AG04450 (cell line): ENCODE data around the gene FBXL7. TPM values are rescaled to one million over a fixed set of nuclear protein-coding genes. Genes with fewer than 3 reads are reported as not detected.
A peak's percentile ranks its signal among the peaks of the same experiment; 100 is the strongest.

Experiments used
- CTCF ChIA-PET: fragments of 300-600, 350-600 bp; formaldehyde crosslinking; extraction: SDS; loops from one replicate; lab custom pipeline; 2022; ENCODE audit warnings: antibody characterized with exemption, inconsistent platforms; lab: Charles Lee
- POLR2A ChIA-PET: fragments of 350-600 bp; formaldehyde crosslinking; extraction: SDS; loops from one replicate; lab custom pipeline; 2021; ENCODE audit warnings: antibody characterized with exemption, inconsistent platforms; lab: Yijun Ruan, JAX
- DNase-seq: peaks from one replicate; pipeline ENCODE4 v3.0.0-alpha.2; 2011; ENCODE audit warnings: low read depth, low spot score
- H3K27ac ChIP-seq: one replicate; pipeline ENCODE4 v1.5.1; 2012; ENCODE audit warnings: low read depth, low read length, control low read depth
- H3K27me3 ChIP-seq: one replicate; pipeline ENCODE4 v1.6.0; 2012; ENCODE audit warnings: low read length; ENCODE audit not compliant: control insufficient read depth, insufficient read depth
- H3K4me3 ChIP-seq: 2 replicates; pipeline ENCODE4 v1.5.1; 2011; ENCODE audit warnings: mild to moderate bottlenecking, low read depth, low read length, control low read depth
- H3K9me3 ChIP-seq: 2 replicates; pipeline ENCODE4 v1.5.1; 2012; ENCODE audit warnings: low read length; ENCODE audit not compliant: control insufficient read depth, insufficient read depth
- polyA plus RNA-seq: library from polyadenylated mRNA; depleted of rRNA; stranded (reverse); fragments of >200 nt; gene quantifications from 2 replicates; pipeline ENCODE4 v1.2.3, GENCODE V29; 2011
- TF ChIP-seq, protein P1 (sequence below): IDR thresholded peaks from 2 replicates; pipeline ENCODE4 v1.5.1; 2011; ENCODE audit warnings: low read depth, low read length, control low read depth, inconsistent platforms

The FBXL7 gene
- polyA plus RNA-seq, 1 experiment = 10.4 TPM

DNA sequence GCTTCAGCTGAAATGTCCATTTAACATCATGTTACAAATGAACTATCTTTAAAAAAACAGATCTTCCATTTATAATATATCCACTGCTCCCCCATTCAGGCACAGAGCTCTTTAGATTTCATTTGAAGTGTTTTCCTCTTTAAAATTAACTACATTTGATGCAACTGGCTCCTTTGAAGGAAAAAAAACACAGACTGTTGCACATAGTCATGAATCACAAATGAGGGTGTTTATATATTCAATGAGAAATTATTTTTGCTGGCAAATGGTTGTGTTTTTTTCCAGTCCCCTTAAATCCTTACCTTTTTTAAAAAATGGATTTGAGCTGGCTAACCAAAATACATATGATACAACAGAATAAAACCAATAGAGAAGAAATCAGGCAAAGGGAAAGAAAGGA is 240.4 kb downstream of the FBXL7 start:
- no peak for DNase-seq
- no peaks in the 10 kb centered on the region for H3K27me3 ChIP-seq
- CTCF ChIA-PET = no interaction called here
- no peak overlapping the region for H3K4me3 ChIP-seq
- POLR2A ChIA-PET = no interaction called here
- no peak overlapping the region for H3K27ac ChIP-seq
- H3K9me3 ChIP-seq = peaks cover 6% of the 10 kb centered on the region; the same call in 1 of the 2 replicates
- TF ChIP-seq, protein P1, sequence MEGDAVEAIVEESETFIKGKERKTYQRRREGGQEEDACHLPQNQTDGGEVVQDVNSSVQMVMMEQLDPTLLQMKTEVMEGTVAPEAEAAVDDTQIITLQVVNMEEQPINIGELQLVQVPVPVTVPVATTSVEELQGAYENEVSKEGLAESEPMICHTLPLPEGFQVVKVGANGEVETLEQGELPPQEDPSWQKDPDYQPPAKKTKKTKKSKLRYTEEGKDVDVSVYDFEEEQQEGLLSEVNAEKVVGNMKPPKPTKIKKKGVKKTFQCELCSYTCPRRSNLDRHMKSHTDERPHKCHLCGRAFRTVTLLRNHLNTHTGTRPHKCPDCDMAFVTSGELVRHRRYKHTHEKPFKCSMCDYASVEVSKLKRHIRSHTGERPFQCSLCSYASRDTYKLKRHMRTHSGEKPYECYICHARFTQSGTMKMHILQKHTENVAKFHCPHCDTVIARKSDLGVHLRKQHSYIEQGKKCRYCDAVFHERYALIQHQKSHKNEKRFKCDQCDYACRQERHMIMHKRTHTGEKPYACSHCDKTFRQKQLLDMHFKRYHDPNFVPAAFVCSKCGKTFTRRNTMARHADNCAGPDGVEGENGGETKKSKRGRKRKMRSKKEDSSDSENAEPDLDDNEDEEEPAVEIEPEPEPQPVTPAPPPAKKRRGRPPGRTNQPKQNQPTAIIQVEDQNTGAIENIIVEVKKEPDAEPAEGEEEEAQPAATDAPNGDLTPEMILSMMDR = no peak

DNA sequence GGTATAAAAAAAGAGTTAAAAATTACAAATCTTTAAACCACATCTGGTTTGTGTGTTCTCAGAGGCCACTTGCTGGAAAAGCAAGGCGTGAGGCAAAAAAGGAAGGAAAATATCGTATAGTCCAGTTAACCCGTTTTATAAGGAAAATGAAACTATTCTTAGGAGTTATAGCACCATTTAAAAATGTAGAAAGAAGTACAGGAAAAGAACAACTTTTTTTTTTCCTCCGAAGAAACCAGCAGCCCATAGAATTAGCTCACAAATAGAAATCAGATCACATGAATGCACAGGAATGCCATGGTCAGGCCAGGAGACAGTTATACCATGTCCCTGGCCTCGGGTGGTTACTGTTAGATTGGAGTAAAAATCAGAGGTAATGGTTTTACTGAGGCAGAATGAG is 241.6 kb downstream of the FBXL7 start:
- TF ChIP-seq, protein P1 = no peak
- ChIA-PET POLR2A (no interaction called here), CTCF (no interaction called here)
- H3K4me3 ChIP-seq = no peak overlapping the region
- peaks cover 6% of the 10 kb centered on the region; the same call in 1 of the 2 replicates for H3K9me3 ChIP-seq
- no peak for DNase-seq
- H3K27me3 ChIP-seq = no peaks in the 10 kb centered on the region
- H3K27ac ChIP-seq = no peak overlapping the region

DNA sequence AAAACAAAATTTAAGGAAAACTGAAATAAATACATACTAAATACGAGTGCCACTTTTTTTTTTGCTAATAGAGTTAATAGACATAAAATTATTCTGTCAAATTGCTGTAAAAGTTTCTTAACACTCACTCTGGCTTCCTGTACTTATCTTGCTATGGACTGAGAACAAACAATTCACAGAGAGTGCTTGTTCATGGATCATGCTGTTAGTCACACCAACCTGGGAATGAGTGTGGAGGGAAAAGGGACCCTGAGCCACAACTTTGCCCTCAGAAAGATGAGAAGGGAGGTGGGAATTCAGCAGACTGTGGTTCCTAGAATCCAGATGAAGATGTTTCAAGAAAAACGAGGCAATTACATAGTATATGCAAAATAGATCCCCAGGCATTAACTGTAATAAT is 246.9 kb downstream of the FBXL7 start:
- TF ChIP-seq, protein P1 = no peak
- Histone ChIP-seq H3K9me3 (peaks cover 6% of the 10 kb centered on the region; the same call in 1 of the 2 replicates), H3K4me3 (no peak overlapping the region), H3K27me3 (no peaks in the 10 kb centered on the region), H3K27ac (no peak overlapping the region)
- POLR2A ChIA-PET = no interaction called here
- DNase-seq = no peak
- CTCF ChIA-PET = no interaction called here

DNA sequence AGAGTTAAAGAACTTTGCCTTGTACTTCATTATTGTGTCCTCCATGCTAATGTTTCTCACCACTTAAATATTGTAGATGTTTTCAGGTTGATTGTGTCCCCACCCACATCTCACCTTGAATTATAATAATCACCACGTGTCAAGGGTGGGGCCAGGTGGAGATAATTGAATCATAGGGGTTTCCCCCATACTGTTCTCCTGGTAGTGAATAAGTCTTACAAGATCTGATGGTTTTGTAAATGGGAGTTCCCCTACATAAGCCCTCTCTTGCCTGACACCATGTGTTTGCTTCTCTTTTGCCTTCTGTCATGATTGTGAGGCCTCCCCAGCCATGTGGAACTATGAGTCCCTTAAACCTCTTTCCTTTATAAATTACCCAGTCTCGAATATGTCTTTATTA is 248.3 kb downstream of the FBXL7 start:
- DNase-seq = no peak
- no peak overlapping the region for H3K4me3 ChIP-seq
- H3K9me3 ChIP-seq = peaks cover 6% of the 10 kb centered on the region; the same call in 1 of the 2 replicates
- CTCF ChIA-PET = no interaction called here
- TF ChIP-seq, protein P1 = no peak
- POLR2A ChIA-PET = no interaction called here
- no peaks in the 10 kb centered on the region for H3K27me3 ChIP-seq
- H3K27ac ChIP-seq = no peak overlapping the region

DNA sequence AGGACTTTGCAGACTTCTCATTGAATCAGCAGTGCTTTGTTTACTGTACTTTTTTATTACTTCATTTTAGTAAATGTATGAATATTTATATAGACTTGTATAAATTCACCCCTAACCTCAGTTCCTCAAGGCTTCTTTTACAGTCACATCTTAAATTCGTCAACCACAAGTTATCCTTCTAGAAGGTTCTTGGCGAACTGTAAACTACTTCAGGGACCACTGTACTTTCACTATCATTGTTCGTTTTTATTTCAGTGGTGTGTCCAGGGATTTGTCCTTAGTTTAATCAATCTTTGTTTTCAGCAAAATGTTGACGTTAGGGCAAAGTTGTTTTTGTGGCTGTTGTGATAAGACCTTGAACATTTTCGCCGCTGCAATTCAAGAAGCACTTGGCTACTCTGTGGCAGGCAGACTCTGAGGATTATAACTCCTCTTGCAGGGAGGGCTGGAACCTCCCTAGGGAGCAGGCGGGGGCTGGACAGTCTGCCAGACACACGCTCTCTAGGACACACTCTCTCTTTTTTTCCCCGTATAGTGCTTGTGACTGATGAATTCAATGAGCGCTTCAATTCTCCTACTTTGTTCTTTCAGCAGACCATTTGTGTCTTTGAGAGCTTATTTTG is 252.8 kb downstream of the FBXL7 start:
- no peak for DNase-seq
- POLR2A ChIA-PET = no interaction called here
- no peak overlapping the region for H3K27ac ChIP-seq
- no peaks in the 10 kb centered on the region for H3K9me3 ChIP-seq
- H3K4me3 ChIP-seq = peak overlapping the region; percentile 54
- TF ChIP-seq, protein P1 = no peak
- CTCF ChIA-PET = no interaction called here
- H3K27me3 ChIP-seq = no peaks in the 10 kb centered on the region
